KG1 (cell line): Measurements from ENCODE around the gene WDCP.
A peak's percentile ranks its signal among the peaks of the same experiment; 100 is the strongest.
"Not testable (repeated sequence)": the region's sequence is repeated elsewhere in the genome, so short reads cannot be mapped to it uniquely, and the experiment has no call there.

Experiments used
- DNase-seq: peaks from one replicate; lab custom pipeline; 2025; lab: John Stamatoyannopoulos, UW

WDCP gene, protein sequence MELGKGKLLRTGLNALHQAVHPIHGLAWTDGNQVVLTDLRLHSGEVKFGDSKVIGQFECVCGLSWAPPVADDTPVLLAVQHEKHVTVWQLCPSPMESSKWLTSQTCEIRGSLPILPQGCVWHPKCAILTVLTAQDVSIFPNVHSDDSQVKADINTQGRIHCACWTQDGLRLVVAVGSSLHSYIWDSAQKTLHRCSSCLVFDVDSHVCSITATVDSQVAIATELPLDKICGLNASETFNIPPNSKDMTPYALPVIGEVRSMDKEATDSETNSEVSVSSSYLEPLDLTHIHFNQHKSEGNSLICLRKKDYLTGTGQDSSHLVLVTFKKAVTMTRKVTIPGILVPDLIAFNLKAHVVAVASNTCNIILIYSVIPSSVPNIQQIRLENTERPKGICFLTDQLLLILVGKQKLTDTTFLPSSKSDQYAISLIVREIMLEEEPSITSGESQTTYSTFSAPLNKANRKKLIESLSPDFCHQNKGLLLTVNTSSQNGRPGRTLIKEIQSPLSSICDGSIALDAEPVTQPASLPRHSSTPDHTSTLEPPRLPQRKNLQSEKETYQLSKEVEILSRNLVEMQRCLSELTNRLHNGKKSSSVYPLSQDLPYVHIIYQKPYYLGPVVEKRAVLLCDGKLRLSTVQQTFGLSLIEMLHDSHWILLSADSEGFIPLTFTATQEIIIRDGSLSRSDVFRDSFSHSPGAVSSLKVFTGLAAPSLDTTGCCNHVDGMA

GRCh38 chr2:24046930-24047702 lies at the start of gene WDCP:
Gene WDCP, minus strand, starts transcription at chr2:24047391. Its CDS starts 7,897 bp downstream, at chr2:24039494.
- peak; percentile 77 for DNase-seq

GRCh38 chr2:24095171-24095677 lies 48.0 kb upstream of the WDCP start:
- DNase-seq = not testable (repeated sequence)

DNA sequence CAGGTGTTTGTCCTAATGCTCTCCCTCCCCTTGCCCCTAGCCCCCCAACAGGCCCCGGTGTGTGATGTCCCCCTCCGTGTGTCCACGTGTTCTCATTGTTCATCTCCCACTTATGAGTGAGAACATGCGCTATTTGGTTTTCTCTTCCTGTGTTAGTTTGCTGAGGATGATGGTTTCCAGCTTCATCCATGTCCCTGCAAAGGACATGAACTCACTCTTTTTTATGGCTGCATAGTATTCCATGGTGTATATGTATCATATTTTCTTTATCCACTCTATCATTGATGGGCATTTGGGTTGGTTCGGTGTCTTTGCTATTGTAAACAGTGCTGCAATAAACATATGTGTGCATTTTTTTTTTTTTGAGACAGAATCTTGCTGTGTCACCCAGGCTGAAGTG lies 46.1 kb upstream of the WDCP start:
- DNase-seq = not testable (repeated sequence)

DNA sequence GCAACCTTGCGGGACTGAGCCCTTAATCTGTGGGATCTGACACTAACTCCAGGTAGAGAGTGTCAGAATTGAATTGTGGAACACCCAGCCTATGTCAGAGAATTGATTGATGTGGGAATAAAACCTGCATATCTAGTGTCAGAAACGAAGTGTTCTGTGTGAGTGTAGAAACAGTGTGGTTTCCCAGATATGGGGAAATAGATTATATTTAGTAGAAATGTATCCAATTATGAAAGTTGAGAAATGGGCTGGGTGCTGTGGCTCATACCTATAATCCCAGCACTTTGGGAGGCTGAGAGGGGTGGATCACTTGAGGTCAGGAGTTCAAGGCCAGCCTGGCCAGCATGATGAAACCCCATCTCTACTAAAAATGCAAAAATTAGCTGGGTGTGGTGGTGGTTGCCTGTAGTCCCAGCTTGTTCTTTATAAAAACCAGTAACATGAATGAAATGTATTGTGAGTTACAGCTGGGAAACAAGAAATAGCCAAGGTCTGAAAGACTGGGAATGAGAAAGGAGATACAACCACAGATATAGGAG lies 41.7 kb upstream of the WDCP start:
- no peak for DNase-seq

DNA sequence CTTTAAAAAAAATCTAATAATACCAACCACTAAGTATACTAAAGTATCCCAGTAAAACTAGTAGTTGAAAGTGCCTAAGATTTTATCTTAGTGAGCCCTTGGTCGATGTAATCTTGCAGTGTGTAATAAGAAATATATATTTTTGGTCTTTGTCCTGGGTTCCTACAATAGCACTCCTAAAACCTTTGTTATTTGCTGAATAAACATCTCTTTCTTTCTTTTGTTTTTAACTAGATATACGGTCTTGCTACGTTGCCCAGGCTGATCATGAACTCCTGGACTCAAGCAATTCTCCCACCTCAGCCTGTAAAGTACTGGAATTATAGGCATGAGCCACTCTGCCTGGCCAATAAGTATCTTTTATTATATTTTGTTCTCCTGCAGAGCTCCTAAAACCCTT lies 39.8 kb upstream of the WDCP start:
- no peak for DNase-seq

DNA sequence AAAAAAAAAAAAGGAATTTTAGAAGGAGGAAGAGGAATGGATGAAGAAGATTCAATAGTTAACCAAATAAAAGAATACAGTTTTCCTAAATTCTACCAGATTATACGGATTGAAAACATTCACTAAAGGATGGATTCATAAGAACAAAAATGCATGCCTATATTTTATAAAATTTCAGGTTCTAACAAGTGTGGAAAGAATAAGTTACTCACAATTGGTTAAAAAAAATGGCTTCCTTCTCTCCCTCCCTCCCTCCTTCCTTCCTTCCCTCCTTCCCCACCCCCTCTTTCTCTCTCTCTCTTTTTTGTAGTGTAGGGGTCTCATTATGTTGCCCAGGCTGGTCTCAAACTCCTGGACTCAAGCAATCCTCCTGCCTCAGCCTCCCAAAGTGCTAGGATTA lies 39.0 kb upstream of the WDCP start:
- DNase-seq = no peak

GRCh38 chr2:24085200-24085489 lies 38.0 kb upstream of the WDCP start:
- no peak for DNase-seq

DNA sequence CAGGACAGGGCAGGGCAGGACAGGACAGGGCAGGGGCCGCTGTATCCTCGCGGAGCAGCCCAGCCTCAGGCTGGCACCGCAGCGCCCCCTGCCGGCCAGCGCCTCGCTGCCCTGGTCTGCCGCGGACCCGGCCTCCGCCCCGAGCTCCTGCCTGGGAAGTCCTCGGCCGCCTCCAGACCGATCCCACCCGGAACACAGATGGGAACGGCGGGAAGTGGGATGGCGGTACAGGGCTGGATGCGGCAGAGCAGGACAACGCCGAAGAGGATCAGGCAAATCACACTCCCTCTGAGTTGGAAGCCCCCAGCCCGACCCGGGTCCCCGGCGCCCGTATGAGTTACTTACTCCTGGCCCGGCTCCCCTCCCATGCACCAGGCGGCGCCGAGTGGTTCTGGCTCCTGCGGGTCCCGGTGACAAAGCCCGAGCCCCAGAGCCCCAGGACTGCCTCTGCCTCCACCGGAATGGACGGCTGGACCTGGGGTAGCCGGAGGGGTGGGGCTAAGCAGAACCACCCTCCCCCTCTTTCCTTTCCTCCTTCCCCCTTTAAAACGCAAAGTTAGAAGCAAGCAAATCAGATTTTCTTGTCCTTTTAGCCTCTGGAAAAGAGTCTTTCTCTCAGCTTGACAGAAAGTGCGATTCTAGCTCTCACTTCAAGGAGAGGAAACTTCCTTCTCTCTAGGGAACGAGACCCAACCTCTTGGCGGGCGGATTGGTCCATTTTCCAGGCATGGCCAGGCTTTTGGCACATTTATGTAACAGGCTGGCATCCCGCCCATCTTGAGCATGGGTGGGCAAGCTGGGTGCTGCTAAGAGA lies 37.4 kb upstream of the WDCP start, which contains the start of gene TP53I3:
Gene TP53I3, minus strand, starts transcription at position 449 of the 814 bp plus-strand sequence. CDS start 508 bp downstream, outside the sequence.
- DNase-seq = peak; percentile 33

GRCh38 chr2:24083567-24084385 lies 36.6 kb upstream of the WDCP start:
- DNase-seq = no peak

GRCh38 chr2:24082787-24083566 lies 35.8 kb upstream of the WDCP start:
- DNase-seq = no peak

DNA sequence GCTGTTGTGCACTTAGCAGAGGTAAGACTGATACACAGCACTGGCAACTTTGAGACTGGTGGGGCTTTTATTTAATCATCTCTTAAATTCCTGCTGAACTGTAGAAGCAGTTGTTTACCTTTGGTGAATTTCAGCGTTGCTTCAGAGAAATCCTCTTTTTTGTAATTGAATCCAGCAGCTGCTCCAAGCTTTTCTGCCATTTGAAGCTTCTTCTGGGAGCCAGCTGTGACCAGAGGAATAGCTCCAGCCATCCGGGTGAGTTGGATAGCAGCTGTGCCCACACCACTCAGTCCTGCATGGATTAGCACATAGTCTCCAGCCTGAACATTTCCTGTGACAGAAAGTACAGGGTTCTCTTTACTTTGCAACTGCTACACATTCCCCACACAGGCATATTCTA lies 33.5 kb upstream of the WDCP start:
- DNase-seq = no peak

GRCh38 chr2:24077879-24078278 lies 30.7 kb upstream of the WDCP start:
- DNase-seq = no peak

DNA sequence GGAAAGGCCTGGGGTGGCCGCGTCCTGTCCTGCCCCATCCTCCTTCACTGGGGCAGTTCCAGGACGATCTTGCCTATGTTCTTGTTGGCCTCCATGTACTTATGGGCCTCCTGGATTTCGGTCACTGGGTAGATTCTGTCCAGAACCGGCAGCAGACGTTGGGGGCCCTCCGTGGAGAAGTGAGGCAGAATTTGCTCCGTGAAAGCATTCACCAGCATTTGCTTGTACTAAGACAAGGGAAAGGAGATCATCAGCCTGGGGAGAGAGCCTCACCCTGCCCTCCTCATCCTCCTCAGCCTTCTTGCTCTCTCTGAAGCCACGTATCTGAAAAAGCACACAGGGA lies 30.3 kb upstream of the WDCP start:
- no peak for DNase-seq

DNA sequence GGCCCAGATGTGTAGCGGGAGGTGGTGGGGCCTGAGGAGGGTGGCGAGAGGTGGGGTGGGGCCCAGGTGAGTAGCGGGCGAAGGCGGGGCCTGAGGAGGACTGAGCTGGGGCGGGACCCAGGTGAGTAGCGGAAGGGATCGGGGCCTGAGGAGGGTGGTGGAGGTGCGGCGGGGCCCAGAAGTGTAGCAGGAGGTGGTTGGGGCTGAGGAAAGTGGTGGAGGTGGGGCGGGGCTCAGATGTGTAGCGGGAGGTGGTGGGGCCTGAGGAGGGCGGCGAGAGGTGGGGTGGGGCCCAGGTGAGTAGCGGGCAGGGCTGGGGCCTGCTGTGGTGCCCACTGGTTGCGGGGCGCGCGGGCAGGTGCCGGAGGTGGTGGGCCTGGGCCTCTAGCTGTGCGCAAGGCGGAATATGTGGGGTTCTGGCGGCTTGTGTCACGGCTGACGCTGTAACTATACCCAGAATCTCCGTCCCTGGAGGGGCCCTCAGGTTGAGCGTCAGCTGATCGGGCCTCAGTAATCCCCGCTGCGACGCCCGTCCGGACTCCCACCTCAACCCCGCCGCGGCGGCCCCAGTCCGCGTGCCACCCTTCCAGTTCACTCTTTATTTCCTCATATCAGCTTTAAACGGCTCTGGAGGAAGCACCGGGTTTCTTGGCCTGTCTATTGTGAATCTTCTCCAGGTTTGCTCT lies 29.8 kb upstream of the WDCP start:
- no peak for DNase-seq

DNA sequence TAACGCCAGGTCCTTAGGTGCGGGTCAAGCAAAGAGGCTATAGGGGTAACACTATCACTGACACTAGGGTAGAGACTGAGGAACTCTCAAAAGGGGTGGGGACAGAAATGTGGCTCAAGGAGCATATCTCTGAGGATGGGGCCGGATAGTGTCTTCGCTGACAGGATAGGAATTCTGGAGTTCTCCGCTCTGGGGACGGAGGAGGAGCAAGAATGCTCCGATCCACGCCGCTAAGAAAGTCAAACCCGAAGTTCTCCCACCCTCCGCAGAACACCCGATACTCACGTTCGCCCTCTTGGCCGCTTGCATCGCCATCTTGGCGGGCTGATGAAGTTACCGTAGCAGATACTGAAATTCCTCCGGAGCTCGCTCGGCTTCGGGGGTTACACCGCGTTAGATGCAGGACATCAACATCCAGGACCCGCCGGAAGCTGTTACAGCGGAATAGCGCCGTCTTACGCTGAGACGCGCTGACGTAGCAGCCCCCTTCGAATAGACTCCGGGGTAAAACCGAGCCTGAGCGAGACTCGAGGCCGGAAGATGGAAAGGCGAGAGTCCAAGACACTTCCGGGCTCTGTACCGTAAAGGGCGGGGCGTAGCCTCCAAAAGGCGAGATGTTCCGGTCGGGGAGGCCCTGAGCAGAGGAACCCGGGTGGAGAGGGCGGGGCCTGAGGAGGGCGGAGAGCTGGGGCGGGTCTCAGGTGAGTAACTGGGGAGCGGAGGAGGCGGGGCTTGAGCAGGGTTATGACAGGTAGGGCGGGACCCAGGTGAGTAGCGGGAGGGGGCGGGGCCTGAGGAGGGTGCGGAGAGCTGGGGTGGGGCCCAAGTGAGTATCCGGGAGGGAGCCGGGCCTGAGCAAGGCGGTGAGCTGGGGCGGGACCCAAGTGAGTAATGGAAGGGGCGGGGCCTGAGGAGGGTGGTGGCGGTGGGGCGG lies 29.0 kb upstream of the WDCP start, which contains the start of gene SF3B6:
Gene SF3B6, minus strand, starts transcription at position 412 of the 934 bp plus-strand sequence. Its CDS starts 97 bp downstream, at position 315.
- DNase-seq = peak; percentile 94

- no peak for DNase-seq
Measured at GRCh38 chr2:24075259-24075658, 28.1 kb upstream of the WDCP start.

DNA sequence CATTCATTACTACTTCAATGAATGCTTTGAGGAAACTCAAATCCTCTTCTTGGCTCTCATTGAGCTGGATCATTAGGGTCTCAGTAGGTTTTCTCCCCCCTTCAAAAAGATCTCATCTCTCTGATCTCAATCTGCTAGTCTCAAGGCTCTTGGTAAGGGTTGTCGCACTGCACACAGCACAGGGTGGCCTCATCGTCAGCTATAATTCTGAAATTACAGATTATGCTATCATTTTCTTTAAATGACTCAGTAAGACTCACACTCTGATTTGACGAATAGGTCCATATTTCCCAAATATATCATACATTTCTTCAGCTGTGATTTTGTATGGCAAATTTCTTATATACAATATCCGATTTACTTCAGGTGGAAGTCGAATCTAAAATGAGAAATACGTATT lies 26.6 kb upstream of the WDCP start:
- no peak for DNase-seq

- DNase-seq = no peak
Measured at GRCh38 chr2:24072259-24072658, 25.1 kb upstream of the WDCP start.
